MCF 10A (cell line): ENCODE measurements around the gene AOX1. TPM values are rescaled to one million over a fixed set of nuclear protein-coding genes. Genes with fewer than 3 reads are reported as not detected.
"Not testable (repeated sequence)": the region's sequence is repeated elsewhere in the genome, so short reads cannot be mapped to it uniquely, and the experiment has no call there.

Experiments used
- BruUV-seq: library from RNA; stranded (reverse); fragments of 400-500 nt; replicated peaks from 2 replicates; lab custom pipeline; 2021; lab: Mats Ljungman, UMichigan
- CTCF ChIA-PET: fragments of 300-600 bp; sonication (Branson Sonifier 250); formaldehyde crosslinking; extraction: SDS; loops from one replicate; lab custom pipeline; 2021; ENCODE audit warnings: antibody characterized with exemption, inconsistent platforms; lab: Yijun Ruan, JAX
- POLR2A ChIA-PET: fragments of 300-600, 350-650 bp; sonication (Branson Sonifier 250); formaldehyde crosslinking; extraction: SDS; loops from one replicate; lab custom pipeline; 2020; ENCODE audit warnings: antibody characterized with exemption, inconsistent platforms; lab: Yijun Ruan, JAX
- DNase-seq: peaks from one replicate; pipeline ENCODE4 v3.0.0-alpha.2; 2018; ENCODE audit not compliant: unreplicated experiment
- H3K27ac Mint-ChIP-seq: one replicate; pipeline ENCODE4 v1.8.0; 2022; ENCODE audit warnings: mild to moderate bottlenecking, low read depth, mixed read lengths; ENCODE audit not compliant: unreplicated experiment
- H3K27me3 Mint-ChIP-seq: one replicate; pipeline ENCODE4 v1.8.0; 2022; ENCODE audit warnings: mixed read lengths; ENCODE audit not compliant: insufficient read depth, unreplicated experiment
- H3K36me3 Mint-ChIP-seq: one replicate; pipeline ENCODE4 v1.8.0; 2022; ENCODE audit warnings: mild to moderate bottlenecking, moderate library complexity, mixed read lengths; ENCODE audit not compliant: insufficient read depth, unreplicated experiment
- H3K4me1 Mint-ChIP-seq: one replicate; pipeline ENCODE4 v1.8.0; 2022; ENCODE audit warnings: mixed read lengths; ENCODE audit not compliant: insufficient read depth, unreplicated experiment
- H3K4me3 Mint-ChIP-seq: one replicate; pipeline ENCODE4 v1.8.0; 2022; ENCODE audit warnings: mild to moderate bottlenecking, moderate library complexity, mixed read lengths; ENCODE audit not compliant: unreplicated experiment
- H3K9me3 Mint-ChIP-seq: one replicate; pipeline ENCODE4 v1.8.0; 2022; ENCODE audit warnings: mixed read lengths; ENCODE audit not compliant: unreplicated experiment
- CTCF ChIP-seq: fragments of 200-600 bp; IDR thresholded peaks from one replicate; pipeline ENCODE4 v1.8.0; 2022; ENCODE audit warnings: antibody characterized with exemption, mild to moderate bottlenecking; ENCODE audit not compliant: unreplicated experiment
- intact Hi-C: fragments of 100-400 bp; cut with micrococcal nuclease; formaldehyde crosslinking; loops from 2 replicates; pipeline ENCODE4 v1.14.1; 2022
- total RNA-seq: library from RNA; stranded (reverse); gene quantifications from 2 replicates; pipeline ENCODE4 v1.2.3, GENCODE V29; 2022

AOX1 gene
- total RNA-seq, 1 experiment from 2014 or later = 54.0 TPM

DNA sequence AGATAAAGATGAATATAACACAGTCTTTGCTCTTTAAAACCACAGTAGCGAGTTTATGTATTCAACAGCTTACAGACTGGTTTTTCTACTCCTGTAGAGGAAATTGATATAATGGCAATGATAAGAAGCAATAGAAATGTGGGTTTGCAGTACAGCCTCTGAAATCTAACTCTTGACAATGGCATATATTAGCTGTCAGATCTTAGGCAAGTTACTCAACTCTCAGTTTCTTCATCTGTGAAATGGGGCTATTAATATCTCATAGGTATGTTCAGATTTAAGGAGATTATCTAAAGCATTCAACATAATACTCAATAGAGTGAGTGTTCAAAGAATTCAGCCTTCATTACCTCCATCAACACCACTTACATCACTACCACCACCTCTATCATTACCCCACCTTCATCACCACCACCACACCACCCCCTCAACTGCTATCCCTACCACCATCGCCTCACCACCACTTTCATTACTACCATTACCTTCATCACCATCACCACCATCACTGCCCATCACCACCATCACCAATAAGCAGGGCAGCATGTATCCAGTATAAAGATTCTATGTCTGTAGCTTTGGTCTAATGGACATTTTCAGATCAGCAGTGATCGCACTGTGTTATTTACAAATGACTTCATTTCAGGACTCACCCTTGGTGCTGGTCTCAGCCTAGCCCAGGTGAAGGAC, 22.7 kb downstream of the AOX1 start:
- no peaks in the 10 kb centered on the region for H3K27me3 Mint-ChIP-seq
- TF ChIP-seq CTCF = no peak
- no peak for DNase-seq
- peak overlapping the region; percentile 92 for H3K27ac Mint-ChIP-seq
- H3K4me1 Mint-ChIP-seq = peaks cover 33% of the 10 kb centered on the region
- intact Hi-C loops = no loop called here
- POLR2A ChIA-PET = interaction anchor here (0.7 to 1.3 kb wide), 4 partner anchors 10 to 75 kb away, joined by 3 to 4 read pairs (median 3); no protein-coding TSS in a partner anchor
- peak overlapping the region; percentile 72 for H3K4me3 Mint-ChIP-seq
- CTCF ChIA-PET = interaction anchor here (0.8 to 1.2 kb wide), 3 partner anchors 8 to 99 kb away, joined by 3 to 4 read pairs (median 3); no protein-coding TSS in a partner anchor
- no peaks in the 10 kb centered on the region for H3K9me3 Mint-ChIP-seq
- H3K36me3 Mint-ChIP-seq = peaks cover under 1% of the 10 kb centered on the region
- TSS peak; percentile 57 for BruUV-seq

DNA sequence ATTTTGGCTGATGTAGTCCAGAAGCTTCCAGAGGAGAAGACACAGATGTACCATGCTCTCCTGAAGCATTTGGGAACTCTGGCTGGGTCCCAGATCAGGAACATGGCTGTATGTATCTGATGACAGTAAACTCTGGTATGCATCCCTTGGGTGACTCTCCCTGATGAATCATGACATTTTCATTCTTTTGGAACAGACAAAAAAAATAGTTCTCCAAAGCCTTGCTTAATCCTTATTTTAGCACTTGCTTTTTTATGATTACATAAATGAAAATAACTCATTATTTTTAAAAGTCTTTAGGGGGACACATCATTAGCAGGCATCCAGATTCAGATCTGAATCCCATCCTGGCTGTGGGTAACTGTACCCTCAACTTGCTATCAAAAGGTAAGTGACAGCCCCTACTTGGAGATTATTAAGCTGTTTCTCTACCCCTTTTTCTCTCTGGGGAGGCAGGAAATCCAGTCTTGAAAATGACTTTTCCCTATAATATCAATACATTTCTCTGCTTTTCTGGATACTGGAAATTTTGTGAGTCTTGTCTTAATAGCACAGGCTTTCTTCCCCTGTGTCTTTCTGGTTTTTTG, 23.3 kb downstream of the AOX1 start:
- peak; percentile 82 for DNase-seq
- peak overlapping the region; percentile 92 for H3K27ac Mint-ChIP-seq

GRCh38 chr2:200610217-200610616, 24.4 kb downstream of the AOX1 start:
- Mint-ChIP-seq H3K4me1 (peaks cover 23% of the 10 kb centered on the region), H3K27ac (peak overlapping the region; percentile 92), H3K4me3 (peak overlapping the region; percentile 72)
- intact Hi-C loops, DNase-seq, BruUV-seq, H3K36me3 Mint-ChIP-seq, H3K9me3 Mint-ChIP-seq, H3K27me3 Mint-ChIP-seq: not testable (repeated sequence)
- ChIA-PET CTCF (interaction anchor here (0.6 kb wide), 2 partner anchors 90 to 112 kb away, joined by 4 read pairs; no protein-coding TSS in a partner anchor), POLR2A (interaction anchor here (0.7 to 1.3 kb wide), 2 partner anchors 10 to 15 kb away, joined by 3 to 4 read pairs; no protein-coding TSS in a partner anchor)

More for the DNA sequence above, 23.3 kb downstream of the AOX1 start:
- Mint-ChIP-seq H3K4me1 (peaks cover 31% of the 10 kb centered on the region), H3K9me3 (no peaks in the 10 kb centered on the region), H3K4me3 (peak overlapping the region; percentile 72), H3K36me3 (peaks cover 7% of the 10 kb centered on the region), H3K27me3 (no peaks in the 10 kb centered on the region)
- ChIA-PET POLR2A (interaction anchor here (0.6 to 1.3 kb wide), 5 partner anchors 10 to 75 kb away, joined by 3 to 4 read pairs (median 3); no protein-coding TSS in a partner anchor), CTCF (interaction anchor here (0.7 to 1.2 kb wide), 4 partner anchors 8 to 185 kb away, joined by 3 to 4 read pairs (median 3); no protein-coding TSS in a partner anchor)
- intact Hi-C loops = no loop called here
- BruUV-seq = no TSS peak
- no peak for TF ChIP-seq CTCF

- Mint-ChIP-seq H3K27me3 (no peaks in the 10 kb centered on the region), H3K27ac (peak overlapping the region; percentile 61), H3K9me3 (no peaks in the 10 kb centered on the region), H3K36me3 (peaks cover 21% of the 10 kb centered on the region), H3K4me1 (peaks cover 39% of the 10 kb centered on the region), H3K4me3 (no peak overlapping the region)
- DNase-seq = peak; percentile 60
- TF ChIP-seq CTCF = no peak
- intact Hi-C loops = no loop called here
- POLR2A ChIA-PET = interaction anchor here (1.2 to 4.6 kb wide), 2 partner anchors 13 to 38 kb away, joined by 3 to 32 read pairs; no protein-coding TSS in a partner anchor
- CTCF ChIA-PET = interaction anchor here (0.7 to 6.5 kb wide), 5 partner anchors 11 to 640 kb away, joined by 3 to 48 read pairs (median 4); no protein-coding TSS in a partner anchor
- BruUV-seq = no TSS peak
Observed at GRCh38 chr2:200613692-200614091, 27.9 kb downstream of the AOX1 start.
